ENCODE results near the gene CR1. TPM values are rescaled to one million over a fixed set of nuclear protein-coding genes. Genes with fewer than 3 reads are reported as not detected.
A peak's percentile ranks its signal among the peaks of the same experiment; 100 is the strongest.

Gene CR1
- total and polyA plus RNA-seq, 9 of the 15 experiments (the other 6 are each of a cell fraction or from before 2014, with no cell fraction given), result 0.07 to 0.47 (median 0.18) TPM

GRCh38 chr1:207459008-207459407 is 36.9 kb upstream of the CR1 start (continued):
- TF ChIP-seq THRAP3 (IDR thresholded peaks at IDR 0.05; ENCODE audit: borderline replicate concordance) (no peak), FOXA1 (IDR thresholded peaks at IDR 0.05; ENCODE audit: borderline replicate concordance) (no peak), PATZ1 (CRISPR knock-in tag; IDR thresholded peaks at IDR 0.05; ENCODE audit: borderline replicate concordance) (no peak), ZNF77 (CRISPR knock-in tag; IDR thresholded peaks at IDR 0.05) (no peak), NUFIP1 (IDR thresholded peaks at IDR 0.05; ENCODE audit: partially characterized antibody) (no peak), TCF15 (CRISPR knock-in tag; IDR thresholded peaks at IDR 0.05) (no peak)

GRCh38 chr1:207461649-207462048 is 34.3 kb upstream of the CR1 start:
- 0% methylated on average over 1 of the region's 1 CpG for WGBS (ENCODE audit: insufficient coverage, low coverage, missing lambda C conversion rate)
- ATAC-seq (no peak), DNase-seq (ENCODE audit: extremely low read depth in 1 of 4, low spot score in 3 of 4) (no peak), FAIRE-seq (no peak)
- intact Hi-C loops (cut with micrococcal nuclease), result no loop called here
- H4K20me1 ChIP-seq (replicated peaks; ENCODE audit: control insufficient read depth, insufficient read depth, low read length), result no peaks in the 10 kb centered on the region
- H3K27me3 ChIP-seq (ENCODE audit: control insufficient read depth in 2 of 2, insufficient read depth in 2 of 2, low read length in 2 of 2), result no peaks in the 10 kb centered on the region
- H3K27ac ChIP-seq (ENCODE audit: extremely low read depth, low read depth, low read length), result no peak overlapping the region
- CTCF ChIA-PET (ENCODE audit: low intra/inter-chr PET ratio), result no interaction called here
- no peak overlapping the region for H3K4me3 ChIP-seq
- H3K9me1 ChIP-seq (ENCODE audit: control insufficient read depth, insufficient read depth, low read length), result no peaks in the 10 kb centered on the region
- BruUV-seq (replicated peaks), result no TSS peak
- no peaks in the 10 kb centered on the region for H3K79me2 ChIP-seq (ENCODE audit: control insufficient read depth, insufficient read depth, low read length)
- H3K36me3 ChIP-seq (ENCODE audit: control insufficient read depth, insufficient read depth, low read length), result no peaks in the 10 kb centered on the region
- H3K4me2 ChIP-seq (ENCODE audit: insufficient read depth, low read length), result no peak overlapping the region
- no peak overlapping the region for H3K9ac ChIP-seq (ENCODE audit: insufficient read depth in 1 of 2, low read depth in 2 of 2, low read length in 2 of 2)
- POLR2A ChIA-PET, result no interaction called here
- H3K4me1 ChIP-seq (replicated peaks in 1 of 2; ENCODE audit: control insufficient read depth in 2 of 2, insufficient read depth in 2 of 2, low read length in 2 of 2), result peaks cover 0 to 27% of the 10 kb centered on the region in 2 experiments; a peak in 2 of 5 replicates
- no peak overlapping the region for H2AFZ ChIP-seq (ENCODE audit: low read depth, low read length)
- in situ Hi-C loops (cut with MboI), result no loop called here
- no peak for TF ChIP-seq ZBTB8A (IDR thresholded peaks at IDR 0.05; ENCODE audit: partially characterized antibody)
- no peak for TF ChIP-seq NR3C1 (CRISPR knock-in tag; IDR thresholded peaks at IDR 0.05)
- TF ChIP-seq MBD1 (CRISPR knock-in tag; IDR thresholded peaks at IDR 0.05), result no peak
- peak; percentile 26; the same call in 1 of the 2 replicates for TF ChIP-seq CBFA2T3 (IDR thresholded peaks at IDR 0.05)
- no peak for TF ChIP-seq SFPQ (IDR thresholded peaks at IDR 0.05; ENCODE audit: low read depth, low read length)
- 0 out of 2 replicates have a peak, but pooled peaks have one; percentile 24 for TF ChIP-seq FOSL1 (tag; conservative IDR thresholded peaks at IDR 0.05)
- no peaks in the 10 kb centered on the region for H3K9me3 ChIP-seq (replicated peaks; ENCODE audit: control insufficient read depth, insufficient read depth, low read depth, low read length)
